ENCODE measurements around the gene MAML2. TPM values are rescaled to one million over a fixed set of nuclear protein-coding genes. Genes with fewer than 3 reads are reported as not detected.

MAML2 gene
- total and polyA plus RNA-seq, 2 of the 13 experiments (the other 11 are each of a cell fraction or from before 2014, with no cell fraction given): 2.3 to 25.9 TPM

GRCh38 chr11:96219981-96220623 is 122.9 kb downstream of the MAML2 start (continued):
- no peak for TF ChIP-seq HIC2 (CRISPR knock-in tag; IDR thresholded peaks at IDR 0.05; ENCODE audit: low read depth)
- TF ChIP-seq ZNF138 (CRISPR knock-in tag; IDR thresholded peaks at IDR 0.05; ENCODE audit: low read depth): no peak
- TF ChIP-seq CREBL2 (CRISPR knock-in tag; IDR thresholded peaks at IDR 0.05; ENCODE audit: borderline replicate concordance): no peak
- TF ChIP-seq SOX5 (CRISPR knock-in tag; IDR thresholded peaks at IDR 0.05; ENCODE audit: borderline replicate concordance): peak; percentile 81
- TF ChIP-seq ZFP37 (CRISPR knock-in tag; IDR thresholded peaks at IDR 0.05; ENCODE audit: borderline replicate concordance): 0 out of 2 replicates have a peak, but pooled peaks have one; percentile 63
- TF ChIP-seq ZNF547 (CRISPR knock-in tag; IDR thresholded peaks at IDR 0.05): no peak
- TF ChIP-seq POLR2AphosphoS2 (IDR thresholded peaks at IDR 0.05; ENCODE audit: low read depth, low read length): no peak
- TF ChIP-seq, protein P1, sequence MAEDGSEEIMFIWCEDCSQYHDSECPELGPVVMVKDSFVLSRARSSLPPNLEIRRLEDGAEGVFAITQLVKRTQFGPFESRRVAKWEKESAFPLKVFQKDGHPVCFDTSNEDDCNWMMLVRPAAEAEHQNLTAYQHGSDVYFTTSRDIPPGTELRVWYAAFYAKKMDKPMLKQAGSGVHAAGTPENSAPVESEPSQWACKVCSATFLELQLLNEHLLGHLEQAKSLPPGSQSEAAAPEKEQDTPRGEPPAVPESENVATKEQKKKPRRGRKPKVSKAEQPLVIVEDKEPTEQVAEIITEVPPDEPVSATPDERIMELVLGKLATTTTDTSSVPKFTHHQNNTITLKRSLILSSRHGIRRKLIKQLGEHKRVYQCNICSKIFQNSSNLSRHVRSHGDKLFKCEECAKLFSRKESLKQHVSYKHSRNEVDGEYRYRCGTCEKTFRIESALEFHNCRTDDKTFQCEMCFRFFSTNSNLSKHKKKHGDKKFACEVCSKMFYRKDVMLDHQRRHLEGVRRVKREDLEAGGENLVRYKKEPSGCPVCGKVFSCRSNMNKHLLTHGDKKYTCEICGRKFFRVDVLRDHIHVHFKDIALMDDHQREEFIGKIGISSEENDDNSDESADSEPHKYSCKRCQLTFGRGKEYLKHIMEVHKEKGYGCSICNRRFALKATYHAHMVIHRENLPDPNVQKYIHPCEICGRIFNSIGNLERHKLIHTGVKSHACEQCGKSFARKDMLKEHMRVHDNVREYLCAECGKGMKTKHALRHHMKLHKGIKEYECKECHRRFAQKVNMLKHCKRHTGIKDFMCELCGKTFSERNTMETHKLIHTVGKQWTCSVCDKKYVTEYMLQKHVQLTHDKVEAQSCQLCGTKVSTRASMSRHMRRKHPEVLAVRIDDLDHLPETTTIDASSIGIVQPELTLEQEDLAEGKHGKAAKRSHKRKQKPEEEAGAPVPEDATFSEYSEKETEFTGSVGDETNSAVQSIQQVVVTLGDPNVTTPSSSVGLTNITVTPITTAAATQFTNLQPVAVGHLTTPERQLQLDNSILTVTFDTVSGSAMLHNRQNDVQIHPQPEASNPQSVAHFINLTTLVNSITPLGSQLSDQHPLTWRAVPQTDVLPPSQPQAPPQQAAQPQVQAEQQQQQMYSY (CRISPR knock-in tag; IDR thresholded peaks at IDR 0.05): no peak
- TF ChIP-seq, protein P2, sequence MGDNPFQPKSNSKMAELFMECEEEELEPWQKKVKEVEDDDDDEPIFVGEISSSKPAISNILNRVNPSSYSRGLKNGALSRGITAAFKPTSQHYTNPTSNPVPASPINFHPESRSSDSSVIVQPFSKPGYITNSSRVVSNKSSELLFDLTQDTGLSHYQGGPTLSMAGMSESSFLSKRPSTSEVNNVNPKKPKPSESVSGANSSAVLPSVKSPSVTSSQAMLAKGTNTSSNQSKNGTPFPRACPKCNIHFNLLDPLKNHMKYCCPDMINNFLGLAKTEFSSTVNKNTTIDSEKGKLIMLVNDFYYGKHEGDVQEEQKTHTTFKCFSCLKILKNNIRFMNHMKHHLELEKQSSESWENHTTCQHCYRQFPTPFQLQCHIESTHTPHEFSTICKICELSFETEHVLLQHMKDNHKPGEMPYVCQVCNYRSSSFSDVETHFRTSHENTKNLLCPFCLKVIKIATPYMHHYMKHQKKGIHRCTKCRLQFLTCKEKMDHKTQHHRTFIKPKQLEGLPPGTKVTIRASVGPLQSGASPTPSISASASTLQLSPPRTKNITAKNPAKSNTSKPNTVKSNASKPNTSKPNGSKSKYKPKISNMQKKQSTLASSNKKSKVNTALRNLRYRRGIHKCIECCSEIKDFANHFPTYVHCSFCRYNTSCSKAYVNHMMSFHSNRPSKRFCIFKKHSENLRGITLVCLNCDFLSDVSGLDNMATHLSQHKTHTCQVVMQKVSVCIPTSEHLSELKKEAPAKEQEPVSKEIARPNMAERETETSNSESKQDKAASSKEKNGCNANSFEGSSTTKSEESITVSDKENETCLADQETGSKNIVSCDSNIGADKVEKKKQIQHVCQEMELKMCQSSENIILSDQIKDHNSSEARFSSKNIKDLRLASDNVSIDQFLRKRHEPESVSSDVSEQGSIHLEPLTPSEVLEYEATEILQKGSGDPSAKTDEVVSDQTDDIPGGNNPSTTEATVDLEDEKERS (CRISPR knock-in tag; IDR thresholded peaks at IDR 0.05): no peak
- TF ChIP-seq NR3C1 (CRISPR knock-in tag; IDR thresholded peaks at IDR 0.05): no peak
- peak; percentile 68; the same call in 1 of the 2 replicates for TF ChIP-seq KAT8 (CRISPR knock-in tag; IDR thresholded peaks at IDR 0.05)
- peak; percentile 56; the same call in 1 of the 2 replicates for TF ChIP-seq FOXK1 (CRISPR knock-in tag; IDR thresholded peaks at IDR 0.05; ENCODE audit: borderline replicate concordance, low read depth)
- TF ChIP-seq YEATS2 (CRISPR knock-in tag; IDR thresholded peaks at IDR 0.05; ENCODE audit: borderline replicate concordance): no peak
- TF ChIP-seq ARID5B (CRISPR knock-in tag; IDR thresholded peaks at IDR 0.05): peak; percentile 82
- TF ChIP-seq POGZ (CRISPR knock-in tag; IDR thresholded peaks at IDR 0.05): peak; percentile 71; the same call in 1 of the 2 replicates
- TF ChIP-seq ZEB1 (IDR thresholded peaks at IDR 0.05; ENCODE audit: insufficient replicate concordance, low read depth): no peak
- peak; percentile 76; the same call in 1 of the 2 replicates for TF ChIP-seq NFIC (IDR thresholded peaks at IDR 0.05; ENCODE audit: low read length)
